Umbilical cord (tissue), 2 donors: ENCODE data around the gene HNRNPU. TPM values are rescaled to one million over a fixed set of nuclear protein-coding genes. Genes with fewer than 3 reads are reported as not detected.

Source experiments
- DNase-seq: peaks from one replicate; pipeline ENCODE4 v3.0.0-alpha.2; 2015; ENCODE audit warnings: low spot score
- total RNA-seq: library from RNA; depleted of rRNA; stranded (reverse); fragments of >200 nt; gene quantifications from one replicate; pipeline ENCODE4 v1.2.3, GENCODE V29; 2014; ENCODE audit warnings: low replicate concordance; ENCODE audit not compliant: insufficient read depth

The HNRNPU gene
- total RNA-seq, 1 donor from 2014 or later = 401 TPM

GRCh38 chr1:244802556-244803239, 61.6 kb downstream of the HNRNPU start:
- no peak for DNase-seq

DNA sequence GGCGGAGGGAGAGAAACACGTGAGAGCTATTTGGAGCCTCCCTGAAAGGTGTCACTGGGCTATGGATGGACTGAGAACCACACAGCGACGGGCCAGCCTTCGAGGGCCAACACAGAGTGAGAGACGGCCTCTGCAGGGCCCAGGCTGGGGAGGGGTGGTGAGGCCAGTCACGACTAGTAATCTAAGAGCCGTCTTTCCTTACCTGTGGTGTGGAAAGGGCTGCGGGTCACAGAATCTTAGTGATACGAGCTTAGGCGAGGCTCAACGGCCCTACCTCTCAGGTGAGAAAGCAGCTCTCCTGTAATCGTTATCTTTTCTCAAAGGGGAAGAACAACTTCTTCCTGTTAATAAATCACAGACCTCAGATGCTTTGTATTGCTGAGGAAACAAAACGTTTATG, 62.3 kb downstream of the HNRNPU start:
- DNase-seq = no peak

DNA sequence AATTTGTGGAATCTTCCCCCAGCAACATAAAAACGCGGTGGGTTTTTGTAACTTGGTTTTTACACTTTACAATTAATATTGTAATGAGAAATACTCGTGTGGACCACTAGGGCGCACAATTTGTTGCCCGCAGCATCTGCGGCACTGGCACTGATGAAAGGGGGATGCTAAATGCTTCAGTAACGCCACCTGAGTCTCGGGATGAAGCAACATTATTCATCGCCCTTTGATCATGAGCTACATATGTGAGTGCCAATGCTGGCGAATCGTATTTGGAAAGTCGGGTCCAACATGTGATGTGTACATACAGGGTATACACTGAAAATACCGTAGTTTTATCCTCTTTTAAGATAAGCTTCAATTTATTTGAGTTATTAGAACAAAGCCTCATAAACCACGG, 63.1 kb downstream of the HNRNPU start:
- DNase-seq = no peak

DNA sequence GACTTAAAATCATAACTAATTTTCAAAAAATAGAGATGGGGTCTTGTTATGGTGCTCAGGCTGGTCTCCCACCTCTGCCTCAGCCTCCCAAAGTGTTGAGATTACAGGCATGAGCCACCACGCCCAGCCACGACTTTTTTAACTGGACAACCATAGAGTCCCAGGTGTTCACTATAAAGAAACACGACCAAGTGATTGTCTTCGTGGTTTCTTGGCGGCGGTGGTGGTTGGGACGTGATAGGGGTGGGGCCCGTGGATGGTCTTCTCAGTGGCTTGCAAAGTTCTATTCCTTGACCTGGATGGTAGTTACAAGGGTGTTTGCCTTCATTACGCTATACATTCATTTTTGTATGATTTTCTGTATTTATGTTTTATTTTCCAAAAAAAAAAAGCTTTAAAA, 63.5 kb downstream of the HNRNPU start:
- DNase-seq = no peak

Other genes with a start within 250 kb of the HNRNPU start
- gene DESI2, start 211.4 kb downstream of the HNRNPU start, total RNA-seq = 92.7 TPM
- 41.9 TPM for gene COX20, start 28.9 kb downstream of the HNRNPU start, total RNA-seq